ENCODE data around the gene PLA2G6. TPM values are rescaled to one million over a fixed set of nuclear protein-coding genes. Genes with fewer than 3 reads are reported as not detected.

The PLA2G6 gene
- total RNA-seq, 1 experiment from 2014 or later: 88.0 TPM

DNA sequence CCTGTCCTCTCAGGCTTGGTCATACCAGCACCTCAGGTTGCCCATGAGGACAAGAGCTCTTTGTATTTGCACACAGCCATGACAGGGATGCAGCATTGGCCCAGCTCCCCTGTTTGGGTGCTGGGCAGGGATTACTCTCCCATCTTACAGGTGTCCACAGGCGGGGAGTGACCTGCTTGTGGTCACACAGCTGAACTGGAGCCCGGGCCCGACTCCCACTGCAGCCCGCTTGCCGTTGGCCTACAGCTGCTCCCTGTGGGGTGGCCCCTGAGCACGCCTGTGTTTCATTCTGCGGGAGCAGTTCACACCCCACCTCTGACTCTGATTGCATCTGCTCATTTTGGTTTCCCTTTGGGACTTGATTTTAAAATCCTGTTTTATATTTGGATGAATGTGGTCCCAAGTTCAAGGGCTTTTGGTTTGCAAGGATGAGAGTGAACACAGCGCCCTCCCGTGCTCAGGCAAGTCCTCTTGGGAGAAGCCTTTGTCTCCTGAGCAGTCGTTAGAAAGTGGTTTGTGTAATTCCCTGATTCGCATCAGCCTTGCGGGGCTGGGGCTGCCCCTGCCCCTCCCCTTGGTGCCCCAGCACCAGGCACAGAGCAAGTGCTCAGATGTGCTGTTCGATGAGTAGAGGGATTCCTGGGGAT lies 115.1 kb downstream of the PLA2G6 start:
- no peaks in the 10 kb centered on the region for H3K36me3 ChIP-seq (ENCODE audit: insufficient read depth, low read length)
- no peak overlapping the region for H3K4me3 ChIP-seq (ENCODE audit: low read length)
- no peak overlapping the region for H2AFZ ChIP-seq (ENCODE audit: low read length)
- H3K4me1 ChIP-seq (ENCODE audit: low read length): no peaks in the 10 kb centered on the region
- no peak for DNase-seq
- no peaks in the 10 kb centered on the region for H3K79me2 ChIP-seq (ENCODE audit: low read length)
- no peaks in the 10 kb centered on the region for H3K27me3 ChIP-seq (ENCODE audit: low read length)
- H3K27ac ChIP-seq (ENCODE audit: low read length): no peak overlapping the region
- no peak overlapping the region for H3K9ac ChIP-seq (ENCODE audit: low read length)
- no peaks in the 10 kb centered on the region for H3K9me3 ChIP-seq (ENCODE audit: low read length)
- no peaks in the 10 kb centered on the region for H3K9me2 ChIP-seq (replicated peaks; ENCODE audit: insufficient read depth, low read length)
- no peaks in the 10 kb centered on the region for H4K20me1 ChIP-seq (ENCODE audit: insufficient read depth, low read depth, low read length)
- H3K4me2 ChIP-seq (ENCODE audit: low read depth, low read length, poor library complexity, severe bottlenecking): no peak overlapping the region

DNA sequence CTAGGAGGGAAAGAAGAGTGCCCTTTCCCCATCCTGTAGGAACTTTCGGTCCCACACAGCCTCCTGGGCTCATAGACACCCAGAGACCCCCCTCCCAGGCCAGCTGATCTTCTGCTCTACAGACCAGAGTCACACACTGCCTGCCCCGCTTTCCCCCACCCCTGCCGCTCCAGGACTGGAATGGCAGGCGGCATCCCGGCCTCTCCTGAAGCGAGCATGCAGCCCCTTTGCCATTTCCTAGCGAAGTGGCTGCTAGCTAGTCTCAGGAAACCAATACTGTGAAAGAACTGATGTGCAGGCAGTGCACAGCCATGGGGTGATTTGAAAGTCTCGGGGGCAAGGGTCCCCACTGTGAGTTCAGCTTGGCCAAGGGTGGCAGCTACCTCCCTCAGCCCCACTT lies 116.1 kb downstream of the PLA2G6 start:
- no peak for DNase-seq
- Histone ChIP-seq H3K9me2 (replicated peaks; ENCODE audit: insufficient read depth, low read length) (no peaks in the 10 kb centered on the region), H4K20me1 (ENCODE audit: insufficient read depth, low read depth, low read length) (no peaks in the 10 kb centered on the region), H3K9me3 (ENCODE audit: low read length) (no peaks in the 10 kb centered on the region), H3K9ac (ENCODE audit: low read length) (no peak overlapping the region), H3K27me3 (ENCODE audit: low read length) (no peaks in the 10 kb centered on the region), H3K36me3 (ENCODE audit: insufficient read depth, low read length) (no peaks in the 10 kb centered on the region), H3K79me2 (ENCODE audit: low read length) (no peaks in the 10 kb centered on the region), H2AFZ (ENCODE audit: low read length) (no peak overlapping the region), H3K4me3 (ENCODE audit: low read length) (no peak overlapping the region), H3K4me2 (ENCODE audit: low read depth, low read length, poor library complexity, severe bottlenecking) (no peak overlapping the region), H3K27ac (ENCODE audit: low read length) (no peak overlapping the region), H3K4me1 (ENCODE audit: low read length) (no peaks in the 10 kb centered on the region)

DNA sequence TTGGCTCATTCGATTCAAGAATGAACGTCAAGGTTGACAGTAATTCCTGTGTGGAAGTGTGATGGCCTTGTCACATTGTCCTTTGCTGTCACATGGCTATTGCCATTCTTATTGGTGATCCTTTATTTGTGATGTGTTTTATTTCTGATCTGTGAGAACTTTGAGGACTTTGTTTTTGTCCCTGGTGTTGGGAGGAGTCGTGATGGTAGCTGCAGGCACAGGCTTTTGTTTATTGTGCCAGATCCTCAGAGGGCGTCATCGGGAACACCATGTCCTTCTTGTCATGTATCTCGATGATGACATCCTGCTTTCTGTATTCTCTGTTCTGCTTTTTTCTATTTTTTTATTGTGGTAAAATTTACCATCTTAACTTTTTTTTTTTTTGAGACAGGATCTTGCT lies 118.8 kb downstream of the PLA2G6 start:
- DNase-seq: no peak
- no peaks in the 10 kb centered on the region for H3K36me3 ChIP-seq (ENCODE audit: insufficient read depth, low read length)
- no peak overlapping the region for H3K27ac ChIP-seq (ENCODE audit: low read length)
- H3K9me2 ChIP-seq (replicated peaks; ENCODE audit: insufficient read depth, low read length): no peaks in the 10 kb centered on the region
- no peak overlapping the region for H3K4me3 ChIP-seq (ENCODE audit: low read length)
- no peaks in the 10 kb centered on the region for H3K9me3 ChIP-seq (ENCODE audit: low read length)
- peaks cover 4% of the 10 kb centered on the region for H3K4me1 ChIP-seq (ENCODE audit: low read length)
- H3K4me2 ChIP-seq (ENCODE audit: low read depth, low read length, poor library complexity, severe bottlenecking): no peak overlapping the region
- H3K27me3 ChIP-seq (ENCODE audit: low read length): no peaks in the 10 kb centered on the region
- H3K79me2 ChIP-seq (ENCODE audit: low read length): peaks cover 1% of the 10 kb centered on the region; the same call in 1 of the 2 replicates
- no peak overlapping the region for H2AFZ ChIP-seq (ENCODE audit: low read length)
- no peaks in the 10 kb centered on the region for H4K20me1 ChIP-seq (ENCODE audit: insufficient read depth, low read depth, low read length)
- H3K9ac ChIP-seq (ENCODE audit: low read length): no peak overlapping the region

Small RNA genes lying within 50 kb of the gene (small RNA-seq; reads per million reads assigned to genes)
- not detected for gene RN7SL704P

Other genes starting within 250 kb of the PLA2G6 start
- gene C22orf23, start 228.2 kb downstream of the PLA2G6 start, total RNA-seq (2014; rRNA removed; shearing (Covaris generic); ENCODE audit: low replicate concordance): not detected in 2 replicates
- gene POLR2F, start 228.1 kb downstream of the PLA2G6 start, total RNA-seq (2014; rRNA removed; shearing (Covaris generic); ENCODE audit: low replicate concordance): 41.9 and 189 TPM in 2 replicates
- not detected in 2 replicates for gene SOX10, start 197.3 kb downstream of the PLA2G6 start, total RNA-seq (2014; rRNA removed; shearing (Covaris generic); ENCODE audit: low replicate concordance)
- gene PICK1, start 124.4 kb downstream of the PLA2G6 start, total RNA-seq (2014; rRNA removed; shearing (Covaris generic); ENCODE audit: low replicate concordance): 11.0 and 29.2 TPM in 2 replicates
- gene SLC16A8, start 97.6 kb downstream of the PLA2G6 start, total RNA-seq (2014; rRNA removed; shearing (Covaris generic); ENCODE audit: low replicate concordance): not detected in 2 replicates
- 0.22 and 0.43 TPM in 2 replicates for gene BAIAP2L2, start 71.1 kb downstream of the PLA2G6 start, total RNA-seq (2014; rRNA removed; shearing (Covaris generic); ENCODE audit: low replicate concordance)
- 2.9 and 9.0 TPM in 2 replicates for gene MAFF, start 20.2 kb upstream of the PLA2G6 start, total RNA-seq (2014; rRNA removed; shearing (Covaris generic); ENCODE audit: low replicate concordance)
- 5.1 and 7.4 TPM in 2 replicates for gene TMEM184B, start 91.2 kb upstream of the PLA2G6 start, total RNA-seq (2014; rRNA removed; shearing (Covaris generic); ENCODE audit: low replicate concordance)
- gene CSNK1E, start 135.6 kb upstream of the PLA2G6 start, total RNA-seq (2014; rRNA removed; shearing (Covaris generic); ENCODE audit: low replicate concordance): 193 and 213 TPM in 2 replicates

Measured in Karpas-422 (cell line).